Mesothelial cell of epicardium (in vitro differentiated cells): ENCODE measurements around the gene TBCE. TPM values are rescaled to one million over a fixed set of nuclear protein-coding genes. Genes with fewer than 3 reads are reported as not detected.

Experiments used
- DNase-seq, 2 experiments: peaks; one replicate each; pipeline ENCODE4 v3.0.0; 2021; ENCODE audit warnings: low spot score in 2 of 2; ENCODE audit not compliant: unreplicated experiment in 2 of 2
- H3K27ac Mint-ChIP-seq: 2 replicates; pipeline ENCODE4 v1.8.0; 2021; ENCODE audit warnings: mixed read lengths
- H3K27me3 Mint-ChIP-seq: 2 replicates; pipeline ENCODE4 v1.8.0; 2021; ENCODE audit warnings: low read depth, mixed read lengths
- H3K36me3 Mint-ChIP-seq: 2 replicates; pipeline ENCODE4 v1.8.0; 2021; ENCODE audit warnings: mixed read lengths
- H3K4me1 Mint-ChIP-seq: 2 replicates; pipeline ENCODE4 v1.8.0; 2021; ENCODE audit warnings: mixed read lengths
- H3K4me3 Mint-ChIP-seq: 2 replicates; pipeline ENCODE4 v1.8.0; 2021; ENCODE audit warnings: mild to moderate bottlenecking, moderate library complexity, mixed read lengths
- H3K9me3 Mint-ChIP-seq: 2 replicates; pipeline ENCODE4 v1.8.0; 2021; ENCODE audit warnings: mixed read lengths
- total RNA-seq: library from RNA; stranded (reverse); gene quantifications from 3 replicates; pipeline ENCODE4 v1.2.1, GENCODE V29; 2021
- TF ChIP-seq, protein P1 (sequence below): fragments of 200-600 bp; sonication (generic); IDR thresholded peaks from one replicate; pipeline ENCODE4 v1.5.0; 2021; ENCODE audit warnings: antibody characterized with exemption; ENCODE audit not compliant: unreplicated experiment

TBCE gene
- total RNA-seq, 1 donor from 2014 or later = 29.5 TPM

- Mint-ChIP-seq H3K27me3 (no peaks in the 10 kb centered on the region), H3K4me3 (no peak overlapping the region), H3K4me1 (no peaks in the 10 kb centered on the region), H3K27ac (no peak overlapping the region), H3K36me3 (peaks cover 26% of the 10 kb centered on the region), H3K9me3 (no peaks in the 10 kb centered on the region)
- no peak for DNase-seq
- TF ChIP-seq, protein P1, sequence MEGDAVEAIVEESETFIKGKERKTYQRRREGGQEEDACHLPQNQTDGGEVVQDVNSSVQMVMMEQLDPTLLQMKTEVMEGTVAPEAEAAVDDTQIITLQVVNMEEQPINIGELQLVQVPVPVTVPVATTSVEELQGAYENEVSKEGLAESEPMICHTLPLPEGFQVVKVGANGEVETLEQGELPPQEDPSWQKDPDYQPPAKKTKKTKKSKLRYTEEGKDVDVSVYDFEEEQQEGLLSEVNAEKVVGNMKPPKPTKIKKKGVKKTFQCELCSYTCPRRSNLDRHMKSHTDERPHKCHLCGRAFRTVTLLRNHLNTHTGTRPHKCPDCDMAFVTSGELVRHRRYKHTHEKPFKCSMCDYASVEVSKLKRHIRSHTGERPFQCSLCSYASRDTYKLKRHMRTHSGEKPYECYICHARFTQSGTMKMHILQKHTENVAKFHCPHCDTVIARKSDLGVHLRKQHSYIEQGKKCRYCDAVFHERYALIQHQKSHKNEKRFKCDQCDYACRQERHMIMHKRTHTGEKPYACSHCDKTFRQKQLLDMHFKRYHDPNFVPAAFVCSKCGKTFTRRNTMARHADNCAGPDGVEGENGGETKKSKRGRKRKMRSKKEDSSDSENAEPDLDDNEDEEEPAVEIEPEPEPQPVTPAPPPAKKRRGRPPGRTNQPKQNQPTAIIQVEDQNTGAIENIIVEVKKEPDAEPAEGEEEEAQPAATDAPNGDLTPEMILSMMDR = no peak
Observed at GRCh38 chr1:235342039-235342438, 25.2 kb upstream of the TBCE start.

DNA sequence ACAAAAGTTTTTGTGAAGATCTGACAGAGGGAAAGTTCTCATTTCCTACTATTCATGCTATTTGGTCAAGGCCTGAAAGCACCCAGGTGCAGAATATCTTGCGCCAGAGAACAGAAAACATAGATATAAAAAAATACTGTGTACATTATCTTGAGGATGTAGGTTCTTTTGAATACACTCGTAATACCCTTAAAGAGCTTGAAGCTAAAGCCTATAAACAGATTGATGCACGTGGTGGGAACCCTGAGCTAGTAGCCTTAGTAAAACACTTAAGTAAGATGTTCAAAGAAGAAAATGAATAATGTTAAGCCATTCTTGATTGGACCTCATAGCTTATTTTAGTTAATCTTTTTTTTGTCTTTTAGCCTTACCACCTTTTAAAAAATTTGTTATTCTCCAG is 24.8 kb upstream of the TBCE start:
- H3K36me3 Mint-ChIP-seq = peaks cover 26% of the 10 kb centered on the region

GRCh38 chr1:235343726-235344125 is 23.5 kb upstream of the TBCE start:
- H3K27ac Mint-ChIP-seq = no peak overlapping the region
- no peak for DNase-seq
- no peaks in the 10 kb centered on the region for H3K27me3 Mint-ChIP-seq
- peaks cover 23% of the 10 kb centered on the region for H3K36me3 Mint-ChIP-seq
- H3K9me3 Mint-ChIP-seq = no peaks in the 10 kb centered on the region
- TF ChIP-seq, protein P1 = no peak
- no peaks in the 10 kb centered on the region for H3K4me1 Mint-ChIP-seq
- no peak overlapping the region for H3K4me3 Mint-ChIP-seq

More for the DNA sequence above, 24.8 kb upstream of the TBCE start:
- H3K4me3 Mint-ChIP-seq = no peak overlapping the region
- H3K9me3 Mint-ChIP-seq = no peaks in the 10 kb centered on the region
- no peak overlapping the region for H3K27ac Mint-ChIP-seq
- H3K4me1 Mint-ChIP-seq = no peaks in the 10 kb centered on the region
- TF ChIP-seq, protein P1 = no peak
- no peaks in the 10 kb centered on the region for H3K27me3 Mint-ChIP-seq
- DNase-seq = no peak

DNA sequence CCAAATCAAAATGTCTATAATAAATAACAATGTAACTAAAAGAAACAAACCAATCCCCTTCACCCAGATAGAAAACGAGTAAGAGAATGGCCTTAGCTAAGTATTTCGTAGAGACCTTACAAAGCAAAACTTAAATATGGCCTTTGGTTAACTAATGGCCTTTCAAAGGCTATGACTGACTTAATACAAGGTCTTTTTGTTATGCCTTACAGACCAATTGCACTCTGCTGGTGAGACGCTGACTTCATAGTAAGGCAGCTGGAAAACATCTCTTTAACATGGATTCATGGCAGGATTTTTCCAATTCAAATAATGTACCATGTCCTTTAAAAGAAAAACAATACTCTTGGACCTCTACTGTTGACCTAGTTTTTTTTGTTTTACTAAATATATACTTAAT is 15.8 kb upstream of the TBCE start:
- H3K27ac Mint-ChIP-seq = no peak overlapping the region
- no peaks in the 10 kb centered on the region for H3K27me3 Mint-ChIP-seq
- DNase-seq = no peak
- TF ChIP-seq, protein P1 = no peak
- H3K9me3 Mint-ChIP-seq = no peaks in the 10 kb centered on the region
- peaks cover 3% of the 10 kb centered on the region for H3K36me3 Mint-ChIP-seq
- H3K4me1 Mint-ChIP-seq = no peaks in the 10 kb centered on the region
- no peak overlapping the region for H3K4me3 Mint-ChIP-seq

DNA sequence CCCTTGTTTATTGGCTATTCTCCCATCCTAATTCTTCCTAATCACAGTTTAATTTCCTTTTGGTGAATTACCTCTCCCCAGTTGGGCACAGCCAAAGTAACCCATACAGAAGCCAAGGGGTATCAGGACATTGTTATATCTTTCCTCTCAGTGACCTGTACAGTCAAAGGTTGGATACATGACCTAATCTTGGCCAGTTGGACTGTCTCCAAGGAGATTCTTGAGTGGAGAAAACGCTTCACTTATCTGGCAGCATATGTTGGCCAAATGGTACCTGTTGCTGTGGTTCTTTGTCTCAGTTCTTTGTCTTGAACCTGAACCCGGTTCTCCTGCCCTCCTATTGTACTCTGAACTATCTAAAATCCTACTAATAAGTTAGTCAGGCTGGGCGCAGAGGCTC is 15.3 kb upstream of the TBCE start:
- Mint-ChIP-seq H3K4me3 (no peak overlapping the region), H3K27ac (no peak overlapping the region)

More for the DNA sequence above, 15.3 kb upstream of the TBCE start:
- TF ChIP-seq, protein P1 = no peak
- no peak for DNase-seq
- Mint-ChIP-seq H3K9me3 (no peaks in the 10 kb centered on the region), H3K4me1 (no peaks in the 10 kb centered on the region), H3K36me3 (peaks cover under 1% of the 10 kb centered on the region), H3K27me3 (no peaks in the 10 kb centered on the region)
